ENCODE data around the gene PIK3CG.
"Not testable (repeated sequence)": the region's sequence is repeated elsewhere in the genome, so short reads cannot be mapped to it uniquely, and the experiment has no call there.

The PIK3CG gene

DNA sequence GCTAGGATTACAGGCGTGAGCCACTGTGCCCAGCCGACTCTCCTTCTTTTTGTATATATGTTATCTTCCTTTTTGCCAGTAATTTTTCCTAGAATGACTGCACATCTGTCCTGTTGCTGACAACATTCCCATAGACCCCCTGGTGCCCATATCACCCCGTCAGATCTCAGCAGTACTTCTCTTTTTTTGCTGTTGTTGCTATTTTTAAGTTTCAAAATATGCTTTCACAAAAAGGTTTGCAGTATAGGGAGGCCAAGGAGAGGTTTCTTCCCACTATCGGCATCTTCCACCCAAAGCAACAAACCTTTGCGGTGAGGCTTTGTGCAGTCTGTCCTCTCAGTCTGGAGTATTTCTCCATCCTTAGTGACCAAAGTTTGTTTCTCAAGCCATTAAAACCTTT, 23.1 kb downstream of the PIK3CG start:
- DNase-seq: no peak

DNA sequence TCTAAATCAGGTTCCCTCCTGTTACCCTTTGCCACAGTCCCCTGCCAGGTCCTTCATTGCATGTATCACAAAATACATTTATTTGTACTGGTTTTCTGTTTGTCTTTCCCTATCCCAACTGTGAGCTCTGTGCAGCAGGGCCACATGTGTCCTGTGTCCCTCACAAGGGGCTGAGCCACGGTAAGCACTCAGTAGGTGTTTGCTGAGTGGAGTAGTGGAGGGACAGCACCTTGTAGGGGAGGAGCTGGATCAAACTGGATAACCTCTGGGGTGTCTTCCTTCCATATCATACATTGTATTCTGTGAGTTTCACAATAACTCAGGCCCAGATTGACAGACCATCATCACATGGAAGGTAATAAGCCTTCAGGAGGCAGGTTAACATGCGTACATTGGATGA, 25.9 kb downstream of the PIK3CG start:
- no peak for DNase-seq

DNA sequence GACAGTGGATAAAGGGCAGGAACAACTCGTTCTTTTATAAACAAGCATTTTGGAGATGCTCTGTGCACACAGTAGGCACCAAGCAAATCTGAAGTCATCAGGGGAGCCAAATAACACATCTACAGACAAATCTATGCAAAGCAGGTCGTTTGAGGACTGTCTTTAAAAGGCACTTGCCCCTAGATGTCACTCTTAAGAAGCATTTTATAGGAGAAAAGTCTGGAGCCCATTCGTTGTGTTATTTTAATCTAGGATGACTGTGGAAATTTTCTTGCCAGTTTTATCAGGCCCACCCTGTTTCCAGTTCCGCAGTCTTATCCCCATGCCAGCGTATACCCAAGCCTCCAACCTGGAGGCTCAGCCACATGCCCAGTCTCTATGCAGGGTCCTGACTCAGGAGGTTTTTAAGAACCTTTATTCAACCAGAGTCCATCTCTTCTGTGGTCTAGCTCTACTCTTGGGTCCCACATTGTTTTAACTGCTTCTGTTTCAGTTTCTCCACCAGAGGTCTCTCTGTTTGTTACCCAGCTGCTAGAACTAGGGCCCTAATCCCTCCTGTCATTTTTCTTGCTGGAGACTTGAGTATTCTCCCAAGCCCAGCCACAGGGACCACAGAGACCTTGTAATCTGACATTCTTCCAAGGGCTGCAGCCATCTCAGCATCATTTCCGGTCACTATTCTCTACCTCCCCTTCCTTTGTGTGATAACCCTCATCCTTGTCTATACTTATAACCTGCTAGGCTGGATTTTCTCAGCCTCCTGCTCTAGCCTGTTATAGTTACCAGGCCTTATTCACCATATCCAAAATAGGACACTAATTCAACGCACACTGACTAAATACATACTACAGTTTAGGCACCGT, 26.7 kb downstream of the PIK3CG start:
- peak; percentile 68 for DNase-seq

DNA sequence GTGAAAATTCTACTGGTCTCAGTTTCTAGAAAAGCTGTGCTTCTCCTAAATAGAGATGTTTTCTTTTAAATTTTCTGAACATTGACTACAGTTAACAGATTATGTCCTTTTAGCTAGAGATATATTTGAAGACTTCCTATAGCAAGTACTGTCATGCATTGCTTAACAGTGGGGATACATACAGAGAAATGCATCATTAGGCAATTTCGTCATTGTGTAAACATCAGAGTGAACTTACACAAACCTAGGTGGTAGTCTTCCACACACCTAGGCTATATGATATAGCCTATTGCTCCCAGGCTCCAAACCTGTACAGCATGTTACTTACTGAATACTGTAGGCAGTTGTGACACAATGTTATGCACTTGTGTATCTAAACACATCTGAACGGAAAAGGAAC, 28.5 kb downstream of the PIK3CG start:
- no peak for DNase-seq

DNA sequence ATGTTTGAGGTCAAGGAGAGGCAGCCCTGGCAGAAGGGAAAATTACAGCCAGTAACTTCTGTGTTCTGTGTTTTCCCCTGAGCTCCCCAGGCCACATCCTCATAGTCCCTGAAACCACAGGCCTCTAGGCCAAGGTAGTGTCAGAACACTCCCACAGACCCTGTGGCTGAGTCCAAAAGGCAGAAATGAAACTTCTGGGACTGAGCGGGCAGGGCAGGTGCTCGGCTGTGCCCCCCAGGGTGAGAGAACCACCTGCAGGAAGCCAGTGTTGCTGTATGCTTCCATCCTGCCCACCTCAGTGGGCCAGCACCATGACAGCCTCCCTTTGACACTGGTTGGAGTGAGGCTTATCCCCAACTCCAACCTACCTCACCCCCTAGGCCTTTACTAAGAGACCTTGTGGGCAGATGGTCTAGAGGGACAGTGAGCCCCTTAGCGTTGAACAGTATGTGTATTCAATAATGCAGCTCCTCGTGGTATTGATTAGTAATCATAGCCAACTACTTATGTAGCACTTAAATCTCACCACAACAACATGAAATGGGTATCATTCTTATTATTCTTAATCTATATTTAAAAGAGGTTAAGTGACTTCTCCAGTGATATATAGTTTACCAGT, 30.3 kb downstream of the PIK3CG start:
- DNase-seq: no peak

DNA sequence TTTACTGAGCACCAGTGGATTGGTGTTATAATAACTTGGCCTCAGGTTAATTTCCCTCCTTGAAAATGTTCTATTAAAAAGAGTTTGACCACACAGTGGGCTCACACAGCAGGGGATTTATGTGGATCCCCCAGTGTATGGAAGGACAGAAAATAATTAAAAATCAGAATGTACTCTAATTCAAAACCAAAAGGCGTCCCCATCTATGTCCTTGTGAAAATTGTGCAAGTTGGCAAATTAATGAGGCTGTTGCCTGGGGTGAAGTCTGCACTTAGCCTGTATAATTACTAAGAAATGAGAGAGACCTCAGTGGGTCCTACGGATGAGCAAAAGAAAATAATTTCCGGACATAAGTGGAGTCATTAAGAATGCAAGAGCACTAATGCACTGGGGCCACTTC, 31.1 kb downstream of the PIK3CG start:
- no peak for DNase-seq

DNA sequence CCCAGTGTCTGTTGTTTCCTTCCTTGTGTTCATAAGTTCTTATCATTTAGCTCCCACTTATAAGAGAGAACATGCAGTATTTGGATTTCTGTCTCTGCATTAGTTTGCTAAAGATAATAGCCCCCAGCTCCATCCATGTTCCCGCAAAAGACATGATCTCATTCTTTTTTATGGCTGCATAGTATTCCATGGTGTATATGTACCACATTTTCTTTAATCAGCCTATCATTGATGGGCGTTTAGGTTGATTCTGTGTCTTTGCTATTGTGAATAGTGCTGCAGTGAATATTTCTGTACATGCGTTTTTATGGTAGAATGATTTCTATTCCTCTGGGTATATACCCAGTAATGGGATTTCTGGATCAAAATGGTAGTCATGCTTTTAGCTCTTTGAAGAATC, 32.5 kb downstream of the PIK3CG start:
- DNase-seq: not testable (repeated sequence)

DNA sequence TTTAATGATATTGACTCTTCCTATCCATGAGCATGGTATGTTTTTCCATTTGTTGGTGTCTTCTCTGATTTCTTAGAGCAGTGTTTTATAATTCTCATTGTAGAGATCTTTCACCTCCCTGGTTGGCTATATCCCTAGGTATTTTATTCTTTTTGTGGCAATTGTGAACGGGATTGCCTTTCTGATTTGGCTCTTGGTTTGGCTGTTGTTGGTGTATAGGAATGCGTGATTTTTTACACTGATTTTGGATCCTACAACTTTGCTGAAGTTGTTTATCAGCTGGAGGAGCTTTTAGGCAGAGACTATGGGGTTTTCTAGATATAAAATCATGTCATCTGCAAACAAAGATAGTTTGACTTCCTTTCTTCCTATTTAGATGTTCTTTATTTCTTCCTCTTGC, 33.9 kb downstream of the PIK3CG start:
- DNase-seq: not testable (repeated sequence)

DNA sequence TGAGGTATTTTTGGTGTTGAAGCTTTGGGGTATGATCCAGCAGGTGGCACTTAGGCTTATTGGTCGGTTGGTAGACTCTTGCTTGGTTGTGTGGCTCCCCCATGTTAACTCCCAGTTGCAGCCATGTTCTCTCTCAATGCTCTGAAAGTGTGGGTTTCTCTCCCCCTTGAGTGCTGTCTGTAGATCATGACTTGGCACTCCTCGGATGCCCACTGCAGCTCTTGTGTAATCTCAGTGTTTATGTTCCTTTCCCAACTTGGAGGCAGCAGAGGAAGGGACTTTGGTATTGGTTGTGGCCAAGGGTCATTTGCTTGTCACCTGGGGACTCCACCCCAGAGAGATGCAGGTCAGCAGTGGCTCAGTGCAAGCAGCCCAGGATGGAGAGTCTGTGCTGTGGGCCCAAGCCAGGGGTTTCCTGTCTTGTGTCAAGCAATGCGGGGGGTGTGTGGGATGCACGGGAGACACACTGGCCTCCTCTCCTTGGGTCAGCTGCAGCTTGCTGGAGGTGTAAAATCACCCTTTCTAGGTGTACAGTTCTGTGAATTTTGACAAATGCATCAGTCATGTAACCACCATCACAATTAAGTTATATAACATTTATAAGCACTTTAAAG, 36.9 kb downstream of the PIK3CG start:
- no peak for DNase-seq

DNA sequence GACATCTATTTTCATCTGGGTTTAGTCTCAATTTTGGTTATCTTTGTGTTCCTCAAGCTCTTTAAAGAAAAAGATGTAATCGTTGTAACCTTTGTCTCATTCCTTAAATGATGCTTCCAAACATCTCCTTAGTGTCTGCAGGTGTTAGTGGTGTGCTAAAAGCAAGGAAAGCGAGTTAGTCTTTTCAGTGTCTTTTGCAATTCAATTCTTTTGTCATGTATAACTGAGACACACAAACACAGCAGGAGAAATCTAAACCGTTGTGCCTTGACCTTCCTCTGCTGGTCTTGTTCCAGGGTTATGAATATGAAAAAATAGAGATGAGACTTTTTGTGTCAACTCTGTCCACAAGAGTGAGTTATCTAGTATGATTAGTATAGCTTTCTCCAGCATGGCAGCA, 40.7 kb downstream of the PIK3CG start:
- DNase-seq: no peak

DNA sequence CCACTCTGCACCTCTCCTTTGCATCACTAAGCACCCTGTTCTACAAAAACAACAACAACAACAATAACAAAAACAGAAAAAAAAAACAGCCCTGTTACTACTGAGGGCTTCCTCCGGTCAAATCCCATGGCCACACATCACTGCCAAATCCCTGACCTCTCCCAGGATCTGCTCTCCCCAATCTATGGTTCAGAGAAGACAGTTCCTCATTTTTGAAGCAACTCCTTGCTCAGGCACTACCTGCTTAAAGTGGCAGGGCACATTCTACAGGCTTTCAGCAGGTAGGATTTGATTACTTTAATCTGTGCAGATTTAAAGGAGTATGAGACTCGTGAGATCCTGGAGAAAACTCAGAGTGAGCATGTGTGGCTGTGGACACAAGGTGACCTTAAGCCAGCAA, 46.9 kb downstream of the PIK3CG start:
- DNase-seq: no peak

DNA sequence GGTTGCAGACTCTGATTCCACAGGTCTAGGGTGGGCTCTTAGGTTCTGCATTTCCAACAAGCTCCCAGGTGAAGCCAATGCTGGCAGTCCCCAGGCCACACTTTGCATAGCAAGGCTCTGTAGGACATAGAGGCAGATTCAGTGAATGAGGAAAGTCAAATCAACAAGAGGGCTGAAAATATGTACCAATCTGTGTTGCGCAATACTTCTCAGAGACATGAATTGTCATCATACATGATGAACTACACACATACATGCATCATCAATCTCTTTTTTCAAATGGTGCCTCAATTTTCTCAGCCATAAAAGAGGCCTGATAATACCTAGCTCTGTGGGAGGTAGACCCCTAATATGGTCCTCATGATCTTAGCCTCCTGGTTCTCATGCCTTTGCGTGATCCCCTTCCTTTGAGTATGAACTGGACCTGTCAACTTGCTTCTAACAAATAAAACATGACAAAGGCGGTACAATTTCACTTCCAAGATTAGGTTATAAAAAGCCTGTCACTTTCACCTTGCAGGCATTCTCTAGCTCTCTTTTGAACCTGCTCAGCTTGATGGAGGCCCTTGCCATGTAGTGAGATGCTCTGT, 49.0 kb downstream of the PIK3CG start:
- DNase-seq: no peak

DNA sequence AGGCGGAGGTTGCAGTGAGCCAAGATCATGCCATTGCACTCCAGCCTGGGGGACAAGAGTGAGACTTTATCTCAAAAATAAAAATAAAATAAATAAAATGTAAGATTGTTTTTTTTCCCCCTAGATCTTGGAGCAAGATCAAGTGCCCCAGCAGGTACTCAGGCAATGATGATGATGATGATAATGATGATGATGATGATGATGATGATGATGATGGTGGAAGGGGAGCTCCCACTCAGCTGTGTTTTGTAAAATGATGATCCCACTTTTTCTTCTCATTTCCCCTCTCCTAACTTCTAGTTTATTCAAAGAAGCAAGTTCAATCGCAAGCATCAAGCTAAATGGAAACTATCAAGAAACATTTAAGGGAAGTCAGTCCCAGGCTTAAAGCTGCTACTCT, 50.3 kb downstream of the PIK3CG start:
- DNase-seq: no peak

DNA sequence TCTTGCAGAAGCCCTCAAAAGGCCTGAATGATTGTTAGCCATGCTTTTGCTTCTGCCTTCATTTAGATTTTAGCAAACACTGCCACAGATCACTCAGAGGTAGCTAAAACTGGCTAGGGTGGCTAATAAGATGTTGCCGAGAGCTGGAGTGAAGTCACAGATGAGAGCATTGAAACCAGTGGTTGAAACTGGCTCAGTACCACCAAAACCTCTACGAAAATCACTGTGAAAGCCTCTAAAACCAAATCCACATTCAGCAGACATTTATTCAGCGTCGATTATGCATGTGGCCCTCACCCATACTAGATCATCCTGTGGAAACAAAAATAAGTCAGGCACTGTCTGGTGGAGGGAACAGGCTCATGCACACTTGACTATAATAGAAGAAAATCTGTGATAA, 50.8 kb downstream of the PIK3CG start:
- DNase-seq: no peak

DNA sequence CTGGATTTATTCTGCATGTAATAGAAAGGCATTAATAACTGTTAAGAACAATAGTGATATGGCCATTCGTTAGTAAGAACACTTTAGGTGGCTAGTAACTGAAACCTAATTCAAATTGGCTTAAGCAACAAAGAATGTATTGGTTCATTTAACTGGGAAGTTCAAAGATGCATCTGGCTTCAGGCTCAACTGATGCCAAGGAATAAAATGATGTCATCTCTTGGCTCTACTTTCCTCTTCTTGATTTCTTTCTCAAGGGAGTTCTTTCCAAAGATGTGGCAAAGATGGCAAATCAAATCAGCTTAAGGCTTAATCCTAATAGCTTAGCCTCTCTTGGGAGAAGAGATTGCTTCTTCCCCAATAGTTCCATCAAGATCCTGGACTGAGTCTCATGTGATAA, 51.6 kb downstream of the PIK3CG start:
- DNase-seq: no peak

DNA sequence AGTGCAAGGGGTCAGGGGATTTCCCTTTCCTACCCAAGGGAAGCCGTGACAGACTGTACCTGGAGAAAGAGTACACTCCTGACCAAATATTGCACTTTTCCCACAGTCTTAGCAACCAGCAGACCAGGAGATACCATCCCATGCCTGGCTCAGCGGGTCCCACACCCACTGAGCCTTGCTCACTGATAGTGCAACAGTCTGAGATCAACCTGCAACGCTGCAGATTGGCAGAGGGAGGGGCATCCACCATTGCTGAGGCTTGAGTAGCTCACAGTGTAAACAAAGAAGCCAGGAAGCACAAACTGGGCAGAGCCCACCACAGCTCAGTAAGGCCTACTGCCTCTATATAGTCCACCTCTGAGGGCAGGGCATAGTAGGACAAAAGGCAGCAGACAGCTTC, 53.9 kb downstream of the PIK3CG start:
- DNase-seq: no peak

DNA sequence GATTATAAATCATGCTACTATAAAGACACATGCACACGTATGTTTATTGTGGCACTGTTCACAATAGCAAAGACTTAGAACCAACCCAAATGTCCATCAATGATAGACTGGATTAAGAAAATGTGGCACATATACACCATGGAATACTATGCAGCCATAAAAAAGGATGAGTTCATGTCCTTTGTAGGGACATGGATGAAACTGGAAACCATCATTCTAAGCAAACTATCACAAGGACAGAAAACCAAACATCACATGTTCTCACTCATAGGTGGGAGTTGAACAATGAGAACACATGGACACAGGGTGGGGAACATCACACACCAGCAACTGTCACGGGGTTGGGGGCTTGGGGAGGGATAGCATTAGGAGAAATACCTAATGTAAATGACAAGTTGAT, 59.4 kb downstream of the PIK3CG start:
- DNase-seq: not testable (repeated sequence)

DNA sequence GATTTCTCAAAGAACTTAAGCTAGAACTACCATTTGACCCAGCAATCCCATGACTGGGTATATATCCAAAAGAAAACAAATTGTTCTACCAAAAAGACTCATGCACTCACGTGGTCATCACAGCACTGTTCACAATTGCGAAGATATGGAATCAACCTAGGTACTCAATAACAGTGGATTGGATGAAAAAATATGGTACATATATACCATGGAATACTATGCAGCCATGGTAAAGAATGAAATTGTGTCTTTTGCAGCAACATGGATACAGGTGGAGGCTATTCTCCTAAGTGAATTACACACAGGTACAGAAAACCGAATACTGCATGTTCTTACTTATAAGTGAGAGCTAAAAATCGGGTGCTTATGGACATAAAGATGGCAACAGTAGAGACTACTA, 61.8 kb downstream of the PIK3CG start:
- DNase-seq: no peak

DNA sequence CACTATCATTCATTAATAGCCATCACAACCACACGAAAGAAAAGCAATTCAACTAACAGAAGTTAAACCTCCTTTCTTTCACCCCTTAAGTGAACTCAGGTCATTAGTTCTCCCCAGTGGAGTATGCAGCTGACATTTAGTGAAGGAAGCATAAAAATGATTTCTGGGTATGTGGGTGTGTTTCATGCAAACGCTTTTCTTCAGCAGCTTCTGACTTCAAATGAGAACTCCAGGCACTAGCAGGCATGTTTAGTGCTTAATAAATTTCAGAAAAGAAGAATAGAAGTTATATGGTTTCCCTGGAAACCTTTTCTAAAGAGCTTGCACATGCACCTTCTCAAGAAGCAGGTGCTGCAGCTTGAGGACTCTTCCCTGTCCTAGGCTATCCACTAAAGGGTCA, 62.5 kb downstream of the PIK3CG start:
- no peak for DNase-seq

DNA sequence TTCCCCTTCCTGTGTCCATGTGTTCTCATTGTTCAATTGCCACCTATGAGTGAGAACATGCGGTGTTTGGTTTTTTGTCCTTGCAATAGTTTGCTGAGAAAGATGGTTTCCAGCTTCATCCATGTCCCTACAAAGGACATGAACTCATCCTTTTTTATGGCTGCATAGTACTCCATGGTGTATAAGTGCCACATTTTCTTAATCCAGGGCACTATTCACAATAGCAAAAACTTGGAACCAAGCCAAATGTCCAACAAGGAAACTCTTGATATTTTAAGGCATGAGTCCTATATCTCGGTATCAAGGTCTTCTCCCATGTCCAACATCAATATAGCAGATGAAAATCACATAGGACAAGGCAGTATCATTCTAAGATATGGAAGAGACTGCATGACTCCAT, 64.5 kb downstream of the PIK3CG start:
- not testable (repeated sequence) for DNase-seq

DNA sequence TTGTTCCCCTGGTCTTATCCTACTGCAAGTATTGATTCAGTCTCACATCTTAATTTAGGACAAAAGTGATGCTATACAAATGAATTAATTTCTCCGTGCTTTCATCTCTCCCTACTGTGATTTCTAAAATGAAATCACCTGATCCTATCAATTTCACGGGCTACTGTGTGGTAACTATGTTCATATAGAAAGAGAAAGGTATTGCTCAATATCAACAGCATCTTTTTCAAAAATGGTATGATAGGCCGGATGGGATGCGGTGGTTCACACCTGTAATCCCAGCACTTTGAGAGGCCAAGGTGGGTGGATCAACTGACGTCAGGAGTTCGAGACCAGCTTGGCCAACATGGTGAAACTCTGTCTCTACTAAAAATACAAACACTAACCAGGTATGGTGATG, 71.2 kb downstream of the PIK3CG start:
- no peak for DNase-seq

DNA sequence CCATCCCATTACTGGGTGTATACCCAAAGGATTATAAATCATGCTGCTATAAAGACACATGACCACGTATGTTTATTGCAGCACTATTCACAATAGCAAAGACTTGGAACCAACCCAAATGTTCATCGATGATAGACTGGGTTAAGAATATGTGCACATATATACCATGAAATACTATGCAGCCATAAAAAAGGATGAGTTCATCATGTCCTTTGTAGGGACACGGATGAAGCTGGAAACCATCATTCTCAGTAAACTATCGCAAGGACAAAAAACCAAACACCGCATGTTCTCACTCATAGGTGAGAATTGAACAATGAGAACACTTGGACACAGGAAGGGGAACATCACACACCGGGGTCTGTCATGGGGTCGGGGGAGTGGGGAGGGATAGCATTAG, 73.0 kb downstream of the PIK3CG start:
- DNase-seq: not testable (repeated sequence)

DNA sequence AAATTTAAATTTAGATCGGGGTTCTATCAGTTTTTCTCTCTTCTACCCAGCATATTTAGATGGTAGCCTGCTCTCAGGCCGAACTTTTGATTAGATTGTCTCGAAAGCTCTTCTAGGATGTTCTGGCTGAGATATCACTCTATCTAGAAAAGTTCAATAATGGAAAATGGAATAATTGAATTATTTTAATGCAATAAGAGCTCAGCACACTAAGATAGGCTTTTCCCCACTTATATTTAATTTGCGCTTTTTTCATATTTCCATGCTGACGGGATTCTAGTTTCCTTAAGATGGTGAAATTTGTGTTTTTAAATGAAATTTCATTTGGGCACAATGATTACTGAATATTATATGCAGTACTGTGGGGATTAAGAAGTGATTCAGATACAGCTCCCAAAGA, 73.7 kb downstream of the PIK3CG start:
- DNase-seq: no peak

All from NCI-H2029 treated with DMSO at 0.1 percent for 48 hours (cell line).